HG03135 (cell line): ENCODE results near the gene MCM3.

Experiments
- ATAC-seq: cut with Tn5 transposase; IDR thresholded peaks from one replicate; pipeline ENCODE4 v1.9.1; 2021; ENCODE audit warnings: mild to moderate bottlenecking, moderate library complexity; ENCODE audit not compliant: unreplicated experiment

Gene MCM3

DNA sequence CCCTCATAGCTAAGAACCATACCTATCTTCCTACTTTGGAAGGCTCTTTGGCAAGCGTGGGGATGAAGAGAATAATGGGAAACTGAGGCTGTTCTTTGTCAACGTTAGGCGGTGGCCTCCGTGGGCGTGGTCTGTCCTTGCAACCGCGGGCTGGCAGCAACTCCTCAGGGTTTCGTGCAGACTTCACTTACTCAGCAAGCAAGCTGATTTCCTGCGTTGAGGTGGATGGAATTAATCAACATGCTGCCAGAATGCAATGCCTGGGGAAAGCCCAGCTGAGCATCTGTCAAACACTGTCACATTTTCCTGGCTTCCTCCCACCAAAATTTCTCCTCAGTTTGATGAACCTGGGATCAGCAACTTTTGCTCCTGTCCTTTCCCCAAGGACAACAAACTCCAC lies 31.0 kb downstream of the MCM3 start:
- ATAC-seq, result no peak

DNA sequence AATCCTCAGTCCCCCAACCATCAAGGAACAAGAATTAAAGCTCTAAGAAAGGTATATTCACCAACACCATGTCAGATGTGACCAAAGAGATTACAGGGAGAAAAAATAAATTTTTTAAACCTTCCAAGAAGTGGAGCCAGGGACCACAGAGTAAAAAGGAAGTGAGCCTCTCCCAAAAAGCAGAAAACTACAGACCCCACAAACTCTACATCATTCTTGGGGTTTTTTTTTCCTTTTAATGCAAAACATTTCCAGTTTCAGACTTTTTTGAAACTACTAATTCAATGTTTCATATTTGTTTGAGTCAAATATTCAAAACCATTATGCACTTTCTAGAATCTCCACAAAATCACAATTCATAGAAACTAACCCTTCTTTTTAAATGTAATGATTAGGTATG lies 33.4 kb downstream of the MCM3 start:
- no peak for ATAC-seq

DNA sequence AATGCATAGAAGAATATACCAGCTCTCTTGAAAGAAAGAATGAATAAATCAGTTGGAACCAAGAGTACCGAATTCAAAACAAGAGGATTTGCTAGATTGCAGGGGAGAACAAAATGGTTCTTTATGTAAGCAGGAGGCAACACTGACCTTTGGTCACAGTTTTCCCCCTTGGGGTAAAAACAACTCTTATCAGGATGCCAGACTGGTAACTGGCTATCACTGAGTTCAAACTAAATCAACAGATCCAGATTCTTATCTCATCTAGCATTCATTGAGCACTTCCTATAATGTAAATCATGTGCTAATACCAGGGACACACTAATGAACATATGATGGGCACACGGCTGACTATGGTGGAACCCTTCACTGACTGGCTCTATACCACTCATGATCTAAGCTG lies 35.5 kb downstream of the MCM3 start:
- no peak for ATAC-seq

DNA sequence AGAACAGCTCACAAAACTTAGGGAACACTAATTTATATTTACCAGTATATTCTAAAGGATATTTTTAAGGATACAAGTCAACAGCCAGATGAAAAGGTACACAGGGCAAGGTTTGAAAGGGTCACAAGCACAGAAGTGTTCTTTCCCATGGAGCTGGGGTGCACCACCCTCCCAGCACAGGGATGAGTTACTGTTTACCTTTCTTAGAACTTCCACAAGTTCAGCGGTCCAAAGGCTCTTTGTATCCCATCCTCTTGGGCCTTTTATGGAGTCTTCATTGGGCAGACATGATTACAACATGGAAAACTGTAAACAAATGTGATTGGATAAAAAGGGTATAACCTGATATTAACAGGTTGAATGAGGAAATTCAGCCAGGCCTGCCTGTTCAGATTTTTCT lies 39.1 kb downstream of the MCM3 start:
- no peak for ATAC-seq

DNA sequence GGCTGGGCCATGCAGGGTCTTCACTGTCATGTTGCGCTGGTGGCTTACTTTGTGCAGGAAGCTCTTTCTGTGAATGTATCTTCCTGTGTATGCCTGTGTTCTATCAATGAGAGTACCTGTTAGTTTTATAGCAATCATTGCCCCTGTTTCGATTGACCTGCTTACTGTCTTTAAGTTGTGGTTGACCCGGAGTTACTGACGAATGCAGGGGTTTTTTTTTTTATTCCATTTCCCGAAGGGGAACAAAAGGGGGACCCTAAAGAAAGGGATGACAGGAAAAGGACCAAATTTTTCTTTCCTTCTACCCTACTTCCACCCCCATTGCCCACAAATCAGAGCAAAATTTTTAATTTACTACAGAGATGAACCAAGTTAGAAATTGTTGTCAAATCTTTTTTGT lies 40.1 kb downstream of the MCM3 start, which contains the start of gene IL17F:
Gene IL17F (minus strand): TSS at position 101 of the 400 bp plus-strand sequence. CDS start 71 bp downstream, at position 30.
- no peak for ATAC-seq

DNA sequence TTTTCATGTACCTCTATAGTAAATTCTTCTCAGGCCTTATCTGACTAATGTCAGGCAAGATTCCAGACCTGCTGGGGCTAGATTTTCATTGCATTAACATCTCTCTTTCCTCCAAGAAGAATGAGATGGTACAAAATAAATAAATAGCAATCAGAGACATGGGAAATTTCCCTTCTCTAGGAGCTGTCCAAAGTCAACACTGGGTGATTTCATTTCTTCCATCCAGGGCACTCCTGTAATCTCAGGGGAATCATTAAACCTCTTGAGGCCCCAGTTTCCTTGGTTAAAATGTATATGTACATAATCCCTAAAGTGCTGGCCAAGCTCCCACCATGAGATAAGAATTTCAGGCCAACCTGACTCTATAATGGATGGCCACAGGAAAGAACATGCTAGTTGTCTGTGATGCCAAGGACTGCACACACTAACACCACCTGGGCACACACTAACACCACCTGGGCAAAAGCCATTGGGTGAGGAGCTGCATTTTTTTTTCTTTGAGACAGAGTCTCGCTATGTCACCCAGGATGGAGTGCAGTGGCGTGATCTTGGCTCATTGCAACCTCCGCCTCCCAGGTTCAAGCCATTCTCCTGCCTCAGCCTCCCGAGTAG lies 41.2 kb downstream of the MCM3 start:
- no peak for ATAC-seq

DNA sequence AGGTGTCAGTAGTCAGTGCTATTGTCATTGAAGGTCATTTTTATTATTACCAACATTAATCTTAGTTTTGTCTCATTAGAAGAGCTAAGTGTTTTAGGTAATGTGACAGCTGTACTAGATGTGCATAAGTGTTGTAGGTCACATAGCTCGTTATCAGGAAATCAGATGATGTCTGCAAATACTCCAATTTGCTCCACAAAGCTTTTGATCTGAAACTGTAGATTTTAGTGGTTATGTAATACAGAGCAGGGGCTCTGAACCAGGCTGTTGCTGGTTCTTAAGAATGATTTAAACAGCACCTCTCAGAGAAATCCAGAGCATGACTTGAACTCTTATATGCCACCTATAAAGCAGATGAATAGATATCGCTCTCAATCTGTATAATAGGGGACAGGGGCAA lies 42.7 kb downstream of the MCM3 start:
- no peak for ATAC-seq

DNA sequence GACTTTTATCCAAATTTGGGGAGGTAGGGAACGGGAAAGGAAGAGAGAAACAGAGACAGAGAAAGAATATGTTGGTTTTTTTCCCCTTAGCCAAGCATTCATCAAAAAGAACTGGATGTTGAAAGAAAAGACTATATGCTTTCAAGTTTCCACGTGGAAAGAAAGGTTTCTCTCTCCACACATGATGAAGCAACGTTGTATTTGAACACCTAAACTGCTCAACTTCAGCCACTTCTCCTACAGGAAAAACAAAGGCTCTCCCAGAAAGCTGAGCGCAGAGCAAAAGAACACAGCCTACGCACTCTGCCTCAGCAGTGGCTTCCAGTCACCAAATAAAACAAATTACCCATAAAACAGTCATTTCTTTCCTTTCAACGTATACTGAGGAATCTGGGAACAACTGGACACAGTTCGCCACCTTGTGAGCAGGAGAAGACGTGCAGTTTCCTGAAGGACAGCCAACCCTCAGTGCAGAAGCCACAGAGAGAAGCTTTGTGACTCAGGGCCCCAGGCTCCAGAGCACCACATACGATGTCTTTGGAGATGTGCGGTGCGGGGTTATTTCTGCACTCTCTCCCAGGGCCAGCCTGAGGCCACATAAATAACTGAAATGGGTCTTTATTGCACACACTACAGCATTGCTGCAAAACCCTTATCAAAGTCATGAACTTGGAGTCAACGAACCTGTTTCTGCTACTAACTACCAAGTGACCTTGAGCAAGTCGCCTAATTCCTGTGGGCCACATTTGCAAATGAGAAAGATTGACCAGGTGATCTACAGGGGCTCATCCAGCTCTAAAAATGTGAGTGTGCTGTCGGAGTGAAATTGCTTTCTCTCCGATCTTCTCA lies 50.3 kb downstream of the MCM3 start:
- ATAC-seq, result peak; percentile 57

DNA sequence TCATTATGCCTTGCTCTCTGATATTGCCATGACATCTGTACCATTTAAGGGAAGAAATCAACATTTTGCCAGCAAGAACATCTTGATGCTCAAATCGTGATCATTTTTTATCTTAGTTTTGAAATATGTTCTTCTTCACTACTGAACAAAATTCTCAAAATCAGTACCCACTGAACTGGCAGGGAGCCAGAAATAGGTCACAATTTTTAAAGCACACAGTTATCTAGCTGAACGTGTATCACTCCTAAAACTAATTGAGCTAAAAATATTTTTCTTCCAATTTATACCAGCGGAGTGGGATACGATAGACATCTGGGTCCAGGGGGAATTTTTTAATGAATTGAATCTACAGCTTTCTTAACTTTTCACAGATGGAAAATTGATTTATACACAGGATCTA lies 51.5 kb downstream of the MCM3 start:
- ATAC-seq, result no peak

DNA sequence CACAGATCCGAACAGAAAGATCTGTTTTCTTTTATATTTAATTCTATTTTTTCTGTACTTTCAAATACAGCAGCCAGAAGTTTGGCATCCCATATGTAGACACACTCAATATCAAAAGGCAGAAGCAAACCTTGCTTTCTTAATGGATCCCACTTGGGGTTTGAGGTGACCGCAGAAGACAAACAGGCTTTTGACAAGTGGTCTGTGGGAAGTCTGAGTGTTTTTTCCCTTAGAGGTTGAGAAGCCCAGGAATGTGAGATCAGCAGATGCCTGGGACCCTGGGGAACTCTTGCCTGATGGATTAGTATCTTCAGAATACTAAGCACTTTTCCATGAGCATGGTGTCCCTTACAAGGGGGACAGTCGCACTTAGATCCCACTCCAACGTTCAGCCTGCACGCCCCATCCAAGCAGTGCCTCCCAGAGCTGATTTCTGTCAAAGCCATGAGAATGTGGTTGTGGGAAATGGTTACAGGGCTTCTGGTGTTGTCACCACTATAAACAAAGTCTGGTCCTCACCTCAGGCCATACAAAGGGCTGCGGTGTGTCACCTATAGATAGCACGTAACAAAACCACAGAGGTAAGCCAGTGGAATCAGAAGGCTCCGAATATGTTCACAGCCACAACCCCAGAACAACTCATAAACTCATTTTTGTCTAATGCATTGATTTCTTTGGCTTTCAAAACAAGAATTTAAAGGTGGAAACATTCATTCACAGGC lies 53.0 kb downstream of the MCM3 start:
- ATAC-seq, result no peak

DNA sequence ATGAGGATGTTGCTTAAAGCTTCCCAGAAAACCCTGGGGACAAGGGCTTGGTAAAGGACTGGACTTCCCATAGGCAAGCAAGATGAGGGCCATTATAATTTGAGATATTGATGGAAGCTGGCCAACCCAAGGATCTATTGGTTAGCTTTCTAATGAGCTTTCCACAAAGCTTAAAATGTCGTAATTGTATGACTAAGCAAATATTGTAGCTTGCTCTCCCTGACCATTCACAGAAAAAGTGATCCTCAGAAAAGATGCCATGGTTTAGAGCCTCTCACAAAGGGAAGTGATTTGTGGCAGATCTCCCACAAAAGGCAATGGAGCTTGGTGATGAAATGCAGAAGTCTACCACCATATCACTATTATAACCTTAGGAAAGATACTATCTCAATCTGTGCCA lies 53.9 kb downstream of the MCM3 start:
- ATAC-seq, result no peak

DNA sequence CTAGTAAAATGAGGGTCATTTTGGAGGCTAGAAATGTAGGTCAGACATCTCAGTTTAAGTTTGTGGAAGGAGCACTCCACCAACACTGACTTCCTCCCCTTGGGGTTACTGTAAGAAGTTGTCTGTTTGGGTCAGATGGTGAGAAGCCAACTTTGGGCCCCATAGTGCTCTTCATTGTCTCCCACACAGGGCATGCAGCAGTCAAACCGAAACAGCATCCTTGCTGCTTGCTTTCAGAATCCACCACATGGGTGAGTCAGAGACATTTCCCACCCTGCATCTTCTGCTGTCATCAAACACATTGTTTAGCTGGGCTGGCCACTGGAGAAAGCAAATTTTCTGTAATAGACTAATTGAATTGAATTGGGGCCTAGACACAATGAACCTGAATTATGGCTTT lies 57.0 kb downstream of the MCM3 start:
- ATAC-seq, result peak; percentile 99

DNA sequence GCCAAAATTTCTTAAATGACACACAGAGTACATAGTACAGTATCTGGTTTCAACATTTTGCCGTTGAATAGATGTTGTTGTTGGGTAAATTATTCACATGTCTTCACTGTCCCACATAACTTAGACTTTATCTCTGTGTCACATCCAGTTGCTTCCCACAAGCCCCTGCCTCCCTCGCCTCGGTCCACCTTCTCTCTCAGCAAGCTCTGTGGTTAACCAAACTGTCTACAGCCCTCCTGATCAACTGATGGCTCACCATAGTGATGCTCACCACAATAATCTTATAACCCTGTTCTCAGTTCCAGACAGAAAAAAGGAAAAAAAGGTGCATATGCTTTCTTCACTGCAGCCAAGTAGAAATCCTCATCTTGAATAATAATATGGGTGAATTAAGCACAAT lies 63.2 kb downstream of the MCM3 start:
- peak; percentile 71 for ATAC-seq

DNA sequence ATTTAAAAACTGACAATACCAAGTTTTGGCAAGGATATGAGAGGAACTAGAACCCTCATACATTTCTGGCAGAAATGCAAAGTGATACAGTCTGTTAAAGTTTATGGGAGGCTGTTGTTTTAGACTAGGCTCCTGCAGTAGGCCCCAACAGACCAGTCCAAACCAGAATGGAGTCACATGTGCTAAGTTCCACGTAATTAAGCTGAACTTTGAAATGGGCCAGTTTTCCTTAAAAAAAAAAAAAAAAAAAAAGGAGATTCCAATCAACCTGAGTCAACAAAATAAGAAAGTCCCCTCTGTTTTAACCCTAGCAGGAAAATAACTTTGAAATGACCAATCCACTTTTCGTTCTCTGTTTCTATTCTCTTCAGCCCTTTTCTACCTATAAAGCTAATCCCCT lies 66.8 kb downstream of the MCM3 start:
- ATAC-seq, result no peak

DNA sequence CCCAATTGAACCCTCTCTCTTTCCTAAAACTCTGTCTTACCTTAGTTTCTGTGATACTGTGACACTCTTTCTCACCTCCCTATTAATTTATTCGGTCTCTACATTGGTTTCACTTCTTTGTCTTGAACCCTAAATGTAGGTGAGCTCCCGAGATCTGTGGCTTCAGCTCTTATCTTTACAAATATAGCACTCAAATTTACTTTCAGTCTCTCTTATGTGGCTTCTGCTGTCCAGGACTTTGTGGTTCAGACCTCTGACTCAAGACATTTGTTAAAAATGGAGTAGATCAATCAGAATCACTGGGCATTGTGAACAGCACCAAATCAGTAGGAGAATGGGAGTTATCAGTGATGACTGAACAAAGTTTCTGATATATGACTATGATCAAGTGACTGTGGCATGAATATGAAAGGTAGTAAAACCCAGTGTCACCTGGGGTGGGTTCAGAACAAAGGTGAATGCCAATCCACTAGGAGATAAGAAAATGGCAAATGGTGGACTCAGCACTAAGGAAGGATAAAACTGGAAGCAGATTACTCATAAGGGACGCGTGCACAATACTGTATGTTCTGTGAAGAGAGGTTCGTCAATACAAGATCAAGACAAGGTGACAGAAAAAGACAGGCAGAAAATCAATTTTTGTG lies 67.5 kb downstream of the MCM3 start:
- no peak for ATAC-seq

DNA sequence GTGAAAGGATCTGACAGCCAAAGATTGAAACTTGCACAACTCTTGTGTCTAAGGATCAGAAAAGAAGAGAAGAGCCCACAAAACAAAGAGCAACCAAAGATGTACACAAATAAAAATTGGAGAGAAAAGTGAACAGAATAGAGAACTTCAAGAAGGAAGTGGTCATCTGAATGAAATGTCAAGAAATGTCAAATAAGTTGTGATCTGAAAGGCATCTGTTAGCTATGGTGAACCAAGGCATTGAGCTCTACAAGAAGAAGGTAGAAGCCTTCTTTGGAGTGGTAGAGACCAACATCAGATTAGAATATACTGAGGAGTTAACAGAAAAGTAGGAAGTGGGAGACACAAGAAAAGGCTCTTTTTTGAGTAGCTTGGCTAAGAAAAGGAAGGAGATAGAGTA lies 68.8 kb downstream of the MCM3 start:
- ATAC-seq, result no peak
